HCT116 (cell line): ENCODE measurements around the gene CCNK. TPM values are rescaled to one million over a fixed set of nuclear protein-coding genes. Genes with fewer than 3 reads are reported as not detected.

Experiments used
- ATAC-seq: fragments of 200-7000 bp; cut with Tn5 transposase; 2 replicates; pipeline ENCODE4 v1.9.1; 2020; ENCODE audit warnings: mild to moderate bottlenecking, moderate library complexity
- BruUV-seq: library from RNA; stranded (reverse); fragments of 400-500 nt; replicated peaks from 2 replicates; lab custom pipeline; 2021; lab: Mats Ljungman, UMichigan
- CTCF ChIA-PET: fragments of 300-600 bp; sonication (Branson Sonifier 250); formaldehyde crosslinking; loops from one replicate; lab custom pipeline; 2021; ENCODE audit warnings: antibody characterized with exemption; lab: Charles Lee
- POLR2A ChIA-PET: fragments of 300-600, 350-600 bp; sonication (Branson Sonifier 250); formaldehyde crosslinking; loops from one replicate; lab custom pipeline; 2021; ENCODE audit warnings: antibody characterized with exemption; lab: Charles Lee
- RAD21 ChIA-PET, 2 experiments: fragments of 300-600 bp; sonication (Branson Sonifier 250); formaldehyde crosslinking; loops; one replicate each; lab custom pipeline; 2023; ENCODE audit warnings: low total read pairs in 2 of 2; ENCODE audit not compliant: uncharacterized antibody in 2 of 2, unreplicated experiment in 2 of 2, low non-redundant PET in 1 of 2; lab: Charles Lee
- DNase-seq: peaks from one replicate; pipeline ENCODE4 v3.0.0-alpha.2; 2010; ENCODE audit warnings: low read depth, low spot score
- H2AFZ ChIP-seq: fragments of 200-600 bp; shearing (Covaris generic), sonication (generic); 2 replicates; pipeline ENCODE4 v1.6.1; 2017; ENCODE audit warnings: low read depth, mixed run types, mixed read lengths, antibody characterized with exemption, low read length; ENCODE audit not compliant: poor library complexity, severe bottlenecking
- H3K27ac ChIP-seq: 2 replicates; pipeline ENCODE4 v1.5.1; 2012; ENCODE audit warnings: low read depth, low read length
- H3K27me3 ChIP-seq: fragments of 200-600 bp; sonication (generic); 2 replicates; pipeline ENCODE4 v1.6.1; 2016; ENCODE audit warnings: mixed run types, low read length, mixed read lengths; ENCODE audit not compliant: insufficient read depth
- H3K36me3 ChIP-seq, 2 experiments: fragments of 200-500 bp in 1 of 2; fragments of 200-600 bp in 1 of 2; sonication (Bioruptor generic) in 1 of 2; sonication (generic) in 1 of 2; 2 replicates each; pipeline versions ENCODE4 v1.5.1 to v1.6.1; 2014 to 2016; ENCODE audit warnings: low read length in 2 of 2, inconsistent platforms in 1 of 2, mixed read lengths in 1 of 2, mixed run types in 1 of 2; ENCODE audit not compliant: insufficient read depth in 2 of 2, control insufficient read depth in 1 of 2
- H3K4me1 ChIP-seq, 2 experiments: fragments of 200-600 bp in 1 of 2; sonication (generic) in 1 of 2; 2 replicates each; pipeline versions ENCODE4 v1.5.1 to v1.6.1; 2012 to 2017; ENCODE audit warnings: low read length in 2 of 2, inconsistent platforms in 1 of 2, mild to moderate bottlenecking in 1 of 2, mixed read lengths in 1 of 2, mixed run types in 1 of 2, moderate library complexity in 1 of 2; ENCODE audit not compliant: insufficient read depth in 2 of 2, control insufficient read depth in 1 of 2
- H3K4me2 ChIP-seq: fragments of 200-600 bp; sonication (generic); 2 replicates; pipeline ENCODE4 v1.6.1; 2017; ENCODE audit warnings: mixed run types, low read length, mixed read lengths
- H3K4me3 ChIP-seq, 2 experiments: fragments of 200-600 bp in 1 of 2; sonication (generic) in 1 of 2; replicated peaks in 1 of 2; 2 replicates each; pipeline ENCODE4 v1.5.1; 2011 to 2016; ENCODE audit warnings: low read length in 2 of 2, control low read depth in 1 of 2, low read depth in 1 of 2, mild to moderate bottlenecking in 1 of 2, mixed read lengths in 1 of 2, mixed run types in 1 of 2
- H3K79me2 ChIP-seq: fragments of 200-600 bp; sonication (generic); 2 replicates; pipeline ENCODE4 v1.6.1; 2017; ENCODE audit warnings: mild to moderate bottlenecking, mixed run types, low read length, moderate library complexity, mixed read lengths; ENCODE audit not compliant: insufficient read depth
- H3K9ac ChIP-seq: fragments of 200-600 bp; sonication (generic); 2 replicates; pipeline ENCODE4 v1.6.1; 2016; ENCODE audit warnings: low read length, mixed read lengths
- H3K9me2 ChIP-seq: fragments of 200-600 bp; sonication (generic), shearing (Covaris generic); 2 replicates; pipeline ENCODE4 v1.6.1; 2017; ENCODE audit warnings: mixed run types, mild to moderate bottlenecking, moderate library complexity; ENCODE audit not compliant: insufficient read depth
- H3K9me3 ChIP-seq, 2 experiments: fragments of 200-500 bp in 1 of 2; fragments of 200-600 bp in 1 of 2; sonication (Bioruptor generic) in 1 of 2; sonication (generic) in 1 of 2; 2 replicates each; pipeline ENCODE4 v1.6.1; 2014 to 2017; ENCODE audit warnings: low read length in 2 of 2, mixed read lengths in 2 of 2, inconsistent platforms in 1 of 2, low read depth in 1 of 2, mild to moderate bottlenecking in 1 of 2, mixed run types in 1 of 2, moderate library complexity in 1 of 2; ENCODE audit not compliant: control insufficient read depth in 1 of 2, insufficient read depth in 1 of 2
- H4K20me1 ChIP-seq: fragments of 200-600 bp; sonication (generic), shearing (Covaris generic); 2 replicates; pipeline ENCODE4 v1.6.1; 2017; ENCODE audit warnings: mixed run types, mild to moderate bottlenecking, moderate library complexity; ENCODE audit not compliant: insufficient read depth
- CBX3 ChIP-seq: IDR thresholded peaks from 2 replicates; pipeline ENCODE4 v1.6.1; 2012; ENCODE audit warnings: low read depth
- EGR1 ChIP-seq: IDR thresholded peaks from 2 replicates; pipeline ENCODE4 v1.6.1; 2012; ENCODE audit warnings: low read depth
- ELF1 ChIP-seq: IDR thresholded peaks from 2 replicates; pipeline ENCODE4 v1.6.1; 2012; ENCODE audit warnings: low read depth, borderline replicate concordance
- EZH2 ChIP-seq: fragments of 200-600 bp; sonication (generic); IDR thresholded peaks from 2 replicates; pipeline ENCODE4 v1.6.1; 2017; ENCODE audit warnings: antibody characterized with exemption, mixed run types
- JUND ChIP-seq: IDR thresholded peaks from 2 replicates; pipeline ENCODE4 v1.6.1; 2012
- MAX ChIP-seq: IDR thresholded peaks from 2 replicates; pipeline ENCODE4 v1.6.1; 2012
- POLR2A ChIP-seq: IDR thresholded peaks from 2 replicates; pipeline ENCODE4 v1.7.0; 2011; ENCODE audit warnings: borderline replicate concordance; ENCODE audit not compliant: insufficient read depth, insufficient read length; ENCODE audit errors: extremely low read depth
- POLR2AphosphoS5 ChIP-seq: IDR thresholded peaks from 2 replicates; pipeline ENCODE4 v1.6.1; 2011; ENCODE audit warnings: mild to moderate bottlenecking, low read depth, low read length, moderate library complexity
- RAD21 ChIP-seq: IDR thresholded peaks from 2 replicates; pipeline ENCODE4 v1.6.1; 2012; ENCODE audit warnings: low read depth, mild to moderate bottlenecking
- SIN3A ChIP-seq: IDR thresholded peaks from 2 replicates; pipeline ENCODE4 v1.6.1; 2012; ENCODE audit warnings: low read depth
- ZFX ChIP-seq: fragments of 450-650 bp; IDR thresholded peaks from 2 replicates; pipeline ENCODE4 v1.6.1; 2017
- intact Hi-C: fragments of 100-400 bp; cut with micrococcal nuclease; formaldehyde crosslinking; loops from 2 replicates; pipeline ENCODE4 v1.10.0; 2022
- total RNA-seq: library from RNA; stranded (reverse); gene quantifications from one replicate; pipeline ENCODE4 v1.2.1, GENCODE V29; 2021; ENCODE audit not compliant: unreplicated experiment
- TF ChIP-seq, protein P1 (sequence below): IDR thresholded peaks from 2 replicates; pipeline ENCODE4 v1.6.1; 2011; ENCODE audit warnings: mild to moderate bottlenecking, low read length, moderate library complexity; ENCODE audit not compliant: insufficient replicate concordance; ENCODE audit errors: extremely low read depth
- TF ChIP-seq, protein P2 (sequence below): IDR thresholded peaks from 2 replicates; pipeline ENCODE4 v1.6.1; 2012; ENCODE audit warnings: low read depth

CCNK gene
- total RNA-seq, 1 experiment from 2014 or later, result 68.2 TPM

DNA sequence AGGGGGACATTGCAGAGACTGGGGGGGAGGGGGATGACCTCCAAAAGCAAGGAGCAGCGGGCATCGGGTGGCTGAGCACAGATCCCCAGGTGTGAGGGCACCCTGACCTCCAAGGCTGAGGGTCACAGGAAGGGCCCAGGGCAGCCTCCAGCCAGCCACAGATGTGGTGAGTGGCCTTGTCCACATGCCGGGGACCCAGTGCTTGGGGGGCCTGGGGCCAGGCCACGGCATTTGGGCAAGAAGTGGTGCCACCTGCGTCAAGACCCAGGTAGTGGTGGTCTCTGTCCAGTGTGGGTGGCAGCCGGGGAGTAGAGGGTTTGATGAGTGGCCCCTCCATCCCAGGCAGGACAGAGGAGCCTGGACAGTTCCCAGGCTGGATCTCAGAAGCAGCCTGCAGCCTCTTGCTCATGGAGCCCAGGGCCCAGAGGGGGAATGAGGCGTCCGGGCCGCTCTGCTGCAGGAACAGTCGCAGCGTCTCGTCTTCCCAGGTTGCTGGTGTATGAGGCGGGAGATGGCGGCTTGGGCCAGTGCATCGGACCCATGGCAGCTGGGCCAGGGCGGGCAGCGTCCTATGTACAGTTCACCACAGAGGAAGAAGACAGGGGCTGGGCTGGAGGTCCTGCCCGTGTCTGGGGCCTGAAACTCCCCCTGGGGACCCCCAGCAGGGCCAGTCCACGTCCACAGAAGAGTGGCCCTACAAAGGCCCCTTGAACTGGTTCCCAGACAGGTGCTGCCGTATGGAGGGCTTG lies 33.5 kb downstream of the CCNK start:
- Histone ChIP-seq H3K4me1 (no peaks in the 10 kb centered on the region; a peak in 2 of 4 replicates), H3K4me2 (no peak overlapping the region), H3K9ac (no peak overlapping the region), H3K9me3 (no peaks in the 10 kb centered on the region), H3K36me3 (peaks cover 0 to 8% of the 10 kb centered on the region in 2 experiments; a peak in 2 of 4 replicates), H3K4me3 (no peak overlapping the region), H3K27ac (no peak overlapping the region), H3K9me2 (no peaks in the 10 kb centered on the region), H2AFZ (no peak overlapping the region), H3K27me3 (no peaks in the 10 kb centered on the region), H3K79me2 (peaks cover 4% of the 10 kb centered on the region; the same call in 1 of the 2 replicates), H4K20me1 (no peaks in the 10 kb centered on the region)
- ChIA-PET CTCF (no interaction called here), POLR2A (no interaction called here), RAD21 (no interaction called here)
- TF ChIP-seq RAD21, result no peak
- no peak for TF ChIP-seq ELF1
- TF ChIP-seq, protein P1, sequence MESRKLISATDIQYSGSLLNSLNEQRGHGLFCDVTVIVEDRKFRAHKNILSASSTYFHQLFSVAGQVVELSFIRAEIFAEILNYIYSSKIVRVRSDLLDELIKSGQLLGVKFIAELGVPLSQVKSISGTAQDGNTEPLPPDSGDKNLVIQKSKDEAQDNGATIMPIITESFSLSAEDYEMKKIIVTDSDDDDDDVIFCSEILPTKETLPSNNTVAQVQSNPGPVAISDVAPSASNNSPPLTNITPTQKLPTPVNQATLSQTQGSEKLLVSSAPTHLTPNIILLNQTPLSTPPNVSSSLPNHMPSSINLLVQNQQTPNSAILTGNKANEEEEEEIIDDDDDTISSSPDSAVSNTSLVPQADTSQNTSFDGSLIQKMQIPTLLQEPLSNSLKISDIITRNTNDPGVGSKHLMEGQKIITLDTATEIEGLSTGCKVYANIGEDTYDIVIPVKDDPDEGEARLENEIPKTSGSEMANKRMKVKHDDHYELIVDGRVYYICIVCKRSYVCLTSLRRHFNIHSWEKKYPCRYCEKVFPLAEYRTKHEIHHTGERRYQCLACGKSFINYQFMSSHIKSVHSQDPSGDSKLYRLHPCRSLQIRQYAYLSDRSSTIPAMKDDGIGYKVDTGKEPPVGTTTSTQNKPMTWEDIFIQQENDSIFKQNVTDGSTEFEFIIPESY, result no peak
- DNase-seq (no peak), ATAC-seq (no peak)
- intact Hi-C loops, result no loop called here
- BruUV-seq, result no TSS peak

DNA sequence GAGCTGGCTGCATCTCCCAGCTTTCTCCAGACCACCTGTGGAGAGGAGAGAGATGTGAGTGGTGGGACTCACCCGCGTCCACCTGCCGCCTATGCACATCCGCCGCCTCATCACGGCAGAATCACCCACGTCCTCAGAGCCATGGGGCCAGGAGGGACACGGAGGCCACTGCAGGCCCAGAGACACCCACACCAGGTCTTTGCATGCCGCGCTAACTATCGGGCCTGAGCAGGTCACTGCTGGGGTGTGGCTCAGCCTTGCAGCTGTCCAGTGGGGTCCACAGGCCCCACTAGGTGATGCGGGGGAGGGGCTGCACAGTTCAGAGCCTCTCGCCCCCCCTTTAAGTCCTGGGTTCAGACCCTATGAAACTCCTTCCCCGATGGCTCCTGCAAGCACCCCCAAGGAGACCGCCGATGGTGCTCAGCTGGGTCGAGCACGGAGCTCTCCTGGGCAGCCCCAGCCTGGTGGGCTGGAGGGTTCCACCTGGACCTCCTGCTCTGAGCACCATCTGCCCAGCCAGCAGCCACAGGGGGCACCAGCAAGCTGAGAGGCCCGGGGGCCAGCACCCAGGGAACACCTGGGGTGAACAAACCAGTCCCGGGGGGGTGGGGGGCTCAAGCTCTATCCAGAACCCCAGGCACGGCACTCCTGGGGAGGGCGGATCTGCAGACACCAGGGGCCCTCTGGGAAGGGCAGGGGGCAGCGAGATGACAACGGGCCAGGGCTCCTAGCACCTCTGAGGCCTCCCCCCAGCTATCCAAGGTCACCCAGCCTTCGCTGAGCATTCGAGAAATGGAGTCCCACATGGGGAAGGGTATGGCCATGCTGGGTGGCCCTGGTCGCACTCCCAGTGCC lies 34.3 kb downstream of the CCNK start:
- DNase-seq, result no peak
- POLR2A ChIA-PET, result no interaction called here
- no peak for TF ChIP-seq POLR2A
- no peak for TF ChIP-seq MAX
- TF ChIP-seq EGR1, result no peak
- no peak for TF ChIP-seq POLR2AphosphoS5
- TF ChIP-seq SIN3A, result no peak
- TF ChIP-seq CBX3, result no peak
- no peak for TF ChIP-seq JUND
- no peak for TF ChIP-seq ELF1
- TF ChIP-seq, protein P2, sequence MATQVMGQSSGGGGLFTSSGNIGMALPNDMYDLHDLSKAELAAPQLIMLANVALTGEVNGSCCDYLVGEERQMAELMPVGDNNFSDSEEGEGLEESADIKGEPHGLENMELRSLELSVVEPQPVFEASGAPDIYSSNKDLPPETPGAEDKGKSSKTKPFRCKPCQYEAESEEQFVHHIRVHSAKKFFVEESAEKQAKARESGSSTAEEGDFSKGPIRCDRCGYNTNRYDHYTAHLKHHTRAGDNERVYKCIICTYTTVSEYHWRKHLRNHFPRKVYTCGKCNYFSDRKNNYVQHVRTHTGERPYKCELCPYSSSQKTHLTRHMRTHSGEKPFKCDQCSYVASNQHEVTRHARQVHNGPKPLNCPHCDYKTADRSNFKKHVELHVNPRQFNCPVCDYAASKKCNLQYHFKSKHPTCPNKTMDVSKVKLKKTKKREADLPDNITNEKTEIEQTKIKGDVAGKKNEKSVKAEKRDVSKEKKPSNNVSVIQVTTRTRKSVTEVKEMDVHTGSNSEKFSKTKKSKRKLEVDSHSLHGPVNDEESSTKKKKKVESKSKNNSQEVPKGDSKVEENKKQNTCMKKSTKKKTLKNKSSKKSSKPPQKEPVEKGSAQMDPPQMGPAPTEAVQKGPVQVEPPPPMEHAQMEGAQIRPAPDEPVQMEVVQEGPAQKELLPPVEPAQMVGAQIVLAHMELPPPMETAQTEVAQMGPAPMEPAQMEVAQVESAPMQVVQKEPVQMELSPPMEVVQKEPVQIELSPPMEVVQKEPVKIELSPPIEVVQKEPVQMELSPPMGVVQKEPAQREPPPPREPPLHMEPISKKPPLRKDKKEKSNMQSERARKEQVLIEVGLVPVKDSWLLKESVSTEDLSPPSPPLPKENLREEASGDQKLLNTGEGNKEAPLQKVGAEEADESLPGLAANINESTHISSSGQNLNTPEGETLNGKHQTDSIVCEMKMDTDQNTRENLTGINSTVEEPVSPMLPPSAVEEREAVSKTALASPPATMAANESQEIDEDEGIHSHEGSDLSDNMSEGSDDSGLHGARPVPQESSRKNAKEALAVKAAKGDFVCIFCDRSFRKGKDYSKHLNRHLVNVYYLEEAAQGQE, result no peak
- no peak for TF ChIP-seq RAD21
- no peak for TF ChIP-seq EZH2
- TF ChIP-seq ZFX, result no peak

More for the DNA sequence above, 34.3 kb downstream of the CCNK start:
- Histone ChIP-seq H3K27ac (no peak overlapping the region), H4K20me1 (no peaks in the 10 kb centered on the region), H3K27me3 (no peaks in the 10 kb centered on the region), H2AFZ (no peak overlapping the region), H3K9me2 (no peaks in the 10 kb centered on the region), H3K36me3 (peaks cover 0 to 7% of the 10 kb centered on the region in 2 experiments; a peak in 1 of 4 replicates), H3K4me3 (no peak overlapping the region), H3K4me2 (no peak overlapping the region), H3K9ac (no peak overlapping the region), H3K9me3 (no peaks in the 10 kb centered on the region), H3K4me1 (no peaks in the 10 kb centered on the region; a peak in 2 of 4 replicates), H3K79me2 (peaks cover 4% of the 10 kb centered on the region; the same call in 1 of the 2 replicates)
- no peak for ATAC-seq
- ChIA-PET RAD21 (no interaction called here), CTCF (no interaction called here)
- no TSS peak for BruUV-seq
- intact Hi-C loops, result no loop called here
